SK-N-SH treated with all-trans-retinoic acid at 6 μM for 48 hours (cell line): ENCODE results near the gene DNAJB8.

ENCODE experiments used
- BACH2 ChIP-seq: fragments of 250-450 bp; sonication (Bioruptor Pico); IDR thresholded peaks from 2 replicates; pipeline ENCODE4 v1.9.0; 2021; ENCODE audit warnings: mild to moderate bottlenecking, borderline replicate concordance
- CREB5 ChIP-seq: fragments of 250-450 bp; sonication (Bioruptor Pico); IDR thresholded peaks from 2 replicates; pipeline ENCODE4 v1.5.1; 2020; ENCODE audit warnings: low read depth, mild to moderate bottlenecking, moderate library complexity
- CSDC2 ChIP-seq: fragments of 250-450 bp; sonication (Bioruptor Pico); IDR thresholded peaks from 2 replicates; pipeline ENCODE4 v1.5.0; 2020; ENCODE audit warnings: mild to moderate bottlenecking, moderate library complexity
- PATZ1 ChIP-seq: fragments of 250-450 bp; sonication (Bioruptor Pico); IDR thresholded peaks from 2 replicates; pipeline ENCODE4 v1.8.0; 2020; ENCODE audit warnings: mild to moderate bottlenecking, moderate library complexity, borderline replicate concordance
- POU6F1 ChIP-seq: fragments of 250-450 bp; sonication (Bioruptor Pico); IDR thresholded peaks from 2 replicates; pipeline ENCODE4 v1.8.0; 2021; ENCODE audit warnings: low read depth, mild to moderate bottlenecking, moderate library complexity, borderline replicate concordance
- SNAI2 ChIP-seq: fragments of 250-450 bp; sonication (Bioruptor Pico); IDR thresholded peaks from 2 replicates; pipeline ENCODE4 v1.5.0; 2020; ENCODE audit warnings: mild to moderate bottlenecking, moderate library complexity
- ZFP3 ChIP-seq: fragments of 250-450 bp; sonication (Bioruptor Pico); IDR thresholded peaks from 2 replicates; pipeline ENCODE4 v1.5.0; 2020; ENCODE audit warnings: mild to moderate bottlenecking, moderate library complexity
- ZFP30 ChIP-seq: fragments of 450-650 bp; formaldehyde crosslinking; IDR thresholded peaks from 2 replicates; pipeline ENCODE4 v1.5.0; 2022; ENCODE audit warnings: mild to moderate bottlenecking, moderate library complexity

GRCh38 chr3:128468285-128468790, 1.6 kb upstream of the DNAJB8 start:
- TF ChIP-seq SNAI2 (CRISPR knock-in tag) (no peak), BACH2 (CRISPR knock-in tag) (no peak), CREB5 (CRISPR knock-in tag) (no peak), POU6F1 (CRISPR knock-in tag) (no peak), CSDC2 (CRISPR knock-in tag) (no peak), PATZ1 (CRISPR knock-in tag) (no peak), ZFP3 (CRISPR knock-in tag) (no peak), ZFP30 (CRISPR knock-in tag) (no peak)
